ENCODE results near the gene DGUOK.
"Not testable (repeated sequence)": the region's sequence is repeated elsewhere in the genome, so short reads cannot be mapped to it uniquely, and the experiment has no call there.

DGUOK gene

DNA sequence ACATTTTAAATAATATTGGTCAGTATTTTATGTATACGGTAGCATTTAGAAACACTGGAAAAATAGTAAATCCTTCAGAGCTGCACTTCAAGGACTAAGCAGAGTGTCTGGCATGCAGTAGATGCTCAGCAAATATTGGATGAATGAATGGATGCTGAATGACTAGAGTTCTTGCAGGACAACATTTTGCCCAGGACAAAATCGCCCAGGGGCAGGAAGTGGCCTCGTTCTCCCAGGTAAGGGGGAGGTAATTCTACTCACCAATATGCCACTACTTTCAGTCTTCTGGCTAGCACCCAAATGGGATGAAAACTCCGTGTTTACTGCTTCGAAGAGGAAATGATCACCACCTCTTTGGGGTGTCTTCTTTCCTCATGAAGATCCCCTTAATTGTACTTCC is 4.0 kb upstream of the DGUOK start:
- DNase-seq = no peak

GRCh38 chr2:73925033-73925704 is 1.5 kb upstream of the DGUOK start:
- DNase-seq = no peak

DNA sequence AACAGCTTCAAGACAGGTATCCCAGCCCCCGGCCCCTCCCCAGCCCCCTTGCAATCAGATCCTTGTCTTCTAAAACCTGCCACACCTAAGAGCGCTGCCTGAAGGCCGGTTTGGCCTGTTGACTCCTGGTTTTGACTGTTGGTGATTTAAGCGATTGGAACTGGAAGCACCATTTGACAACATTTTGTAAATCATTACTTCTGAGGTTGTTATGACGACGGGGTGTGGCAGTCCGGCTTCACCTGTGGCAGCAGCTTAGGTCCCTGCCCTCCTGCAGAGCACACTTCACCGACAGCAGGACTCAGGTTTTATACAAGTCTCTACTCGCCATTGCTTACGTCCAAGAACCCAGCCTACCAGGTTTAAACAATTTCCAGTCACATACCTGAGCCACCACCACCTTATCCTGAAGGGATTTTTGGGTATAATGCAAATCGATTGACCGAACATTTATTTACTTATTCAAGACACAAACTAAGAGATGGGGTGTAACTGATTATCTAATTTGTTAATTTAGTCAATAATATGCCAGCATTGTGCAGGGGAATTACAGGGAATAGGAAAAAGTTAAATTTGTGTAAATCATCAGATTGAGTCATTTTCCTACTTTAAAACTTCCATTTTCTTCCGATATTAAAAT is 707 bp upstream of the DGUOK start:
- no peak for DNase-seq

DNA sequence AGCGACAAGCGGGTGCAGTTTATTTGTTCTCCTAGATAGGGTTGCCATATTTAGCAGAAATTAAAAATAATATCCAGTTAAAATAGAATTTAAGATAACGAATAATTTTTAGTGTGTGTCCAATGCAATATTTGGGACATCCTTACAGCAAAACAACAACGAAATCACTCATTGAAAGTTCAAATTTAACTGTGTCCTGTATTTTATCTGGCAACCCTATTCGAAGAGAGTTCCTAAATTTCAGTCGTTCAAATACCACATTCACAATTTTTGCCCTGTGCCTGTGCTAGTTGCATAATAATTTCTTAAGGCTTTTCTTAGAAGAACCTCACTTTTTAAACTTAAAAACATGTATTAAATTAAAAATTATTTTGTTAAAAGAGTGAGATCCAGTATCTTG is 664 bp downstream of the DGUOK start:
- no peak for DNase-seq

DNA sequence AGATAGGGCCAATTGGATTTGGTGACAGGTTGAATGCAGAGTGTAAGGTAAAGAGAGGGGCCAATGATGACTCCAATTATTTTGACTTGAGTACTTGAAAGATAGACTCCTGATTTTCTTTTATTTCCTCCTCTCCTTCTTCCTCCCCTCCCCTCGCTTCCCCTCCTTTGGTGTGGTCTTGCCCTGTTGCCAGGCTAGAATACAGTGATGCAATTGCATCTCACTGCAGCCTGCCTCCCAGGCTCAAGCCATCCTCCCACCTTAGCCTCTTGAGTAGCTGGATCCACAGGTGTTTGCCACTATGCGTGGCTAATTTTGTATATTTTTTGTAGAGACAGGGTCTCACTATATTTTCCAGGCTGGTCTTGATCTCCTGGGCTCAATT is 2.3 kb downstream of the DGUOK start:
- no peak for DNase-seq

DNA sequence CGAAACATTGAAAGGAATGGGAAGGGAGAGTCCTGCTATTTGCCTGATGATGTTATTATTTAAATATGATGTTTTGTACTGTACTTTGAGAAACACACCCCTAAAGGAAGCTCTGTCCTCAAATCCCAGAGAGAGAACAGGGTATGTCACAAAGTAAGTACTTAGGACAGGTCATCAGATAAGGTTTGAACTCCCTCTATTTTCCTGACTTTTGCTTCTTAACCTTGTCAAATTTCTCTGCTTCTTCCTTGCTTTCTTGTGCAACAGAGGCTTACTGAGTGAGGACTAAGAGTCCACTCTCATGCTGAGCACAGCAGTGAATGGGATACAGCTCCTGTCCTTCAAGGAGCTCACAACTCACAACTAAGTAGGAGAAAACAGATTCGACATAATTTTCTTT is 3.7 kb downstream of the DGUOK start:
- DNase-seq = no peak

DNA sequence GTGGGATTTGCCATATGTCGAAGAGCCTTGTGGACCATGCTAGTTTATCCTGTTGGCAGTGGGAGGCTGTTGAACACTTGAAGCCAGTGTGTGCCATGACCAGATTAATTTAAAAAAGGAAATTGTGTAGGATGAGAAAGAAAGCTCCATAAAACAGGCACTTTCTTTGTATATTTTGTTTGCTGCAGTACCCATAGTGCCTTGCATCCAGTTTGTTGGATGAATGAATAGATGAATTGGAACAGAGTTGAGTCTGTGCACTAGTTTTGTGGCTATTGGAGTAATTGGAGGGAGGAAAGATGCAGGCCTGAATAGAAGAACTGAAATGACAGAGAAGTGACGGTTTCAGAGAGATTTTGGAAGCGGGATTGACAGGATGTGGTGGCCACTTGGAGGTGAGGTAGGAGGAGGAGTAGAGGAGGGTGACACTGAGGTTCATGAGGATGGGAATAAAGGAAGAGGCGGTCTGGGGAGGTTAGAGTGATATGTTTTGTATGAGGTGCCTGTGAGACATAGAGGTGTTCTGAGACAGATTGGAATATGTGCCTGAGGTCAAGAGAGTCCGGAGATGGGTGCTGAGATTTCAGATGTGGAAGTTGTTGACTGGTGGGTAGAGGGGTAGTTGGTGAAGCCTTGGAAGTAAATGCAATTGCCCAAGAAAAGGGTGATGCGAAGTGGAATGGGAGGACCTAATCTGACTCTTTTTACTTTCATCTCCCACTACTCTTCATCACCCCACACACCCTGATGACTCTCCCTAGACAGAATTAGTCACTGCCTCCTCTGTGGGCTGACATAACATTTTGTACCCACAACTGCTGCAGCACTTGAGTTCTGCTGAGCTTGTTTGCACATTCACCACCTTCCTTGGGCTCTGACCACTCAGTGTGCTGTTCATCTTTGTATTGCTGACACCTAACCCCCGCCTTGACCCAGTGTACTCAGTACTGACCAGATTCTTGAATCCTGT is 5.1 kb downstream of the DGUOK start:
- no peak for DNase-seq

GRCh38 chr2:73933194-73933593 is 6.5 kb downstream of the DGUOK start:
- DNase-seq = peak; percentile 4

- DNase-seq = no peak
Measured at GRCh38 chr2:73935641-73936040, 9.0 kb downstream of the DGUOK start.

DNA sequence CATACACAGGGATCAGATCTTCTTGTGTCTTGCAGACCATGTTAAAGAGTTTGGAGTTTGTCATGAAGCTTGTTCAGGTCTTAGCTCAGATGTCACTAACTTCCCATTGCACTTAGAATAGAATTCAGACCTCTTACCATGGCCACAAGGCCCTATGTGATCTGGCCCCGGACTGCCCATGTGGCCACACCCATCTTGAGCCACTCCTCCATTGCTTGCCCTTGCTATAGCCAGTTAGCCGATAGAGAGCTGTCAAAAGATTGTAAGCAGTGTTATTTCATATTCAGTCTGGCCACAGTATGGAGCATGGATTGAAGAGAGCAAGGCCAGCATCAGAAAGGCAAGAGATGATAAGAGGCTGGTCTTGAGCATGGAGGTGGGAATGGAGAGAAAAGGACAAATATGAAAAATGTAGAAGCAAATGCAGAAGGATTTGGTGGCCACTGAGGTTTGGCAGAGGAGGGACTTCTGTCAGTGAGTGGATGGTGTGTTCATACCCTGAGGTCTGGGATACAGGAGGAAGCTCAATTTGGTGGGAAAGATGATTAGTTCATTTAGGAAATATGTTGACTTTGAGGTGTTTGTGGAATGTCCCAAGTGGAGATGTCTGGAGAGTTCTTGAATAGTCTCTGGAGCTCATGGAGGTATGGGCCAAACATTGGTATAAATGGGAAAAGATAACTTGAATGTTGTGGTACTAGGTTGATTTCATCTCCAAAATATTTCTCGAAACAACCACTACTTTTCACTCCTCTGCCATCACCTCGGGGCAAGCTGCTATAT is 10.6 kb downstream of the DGUOK start:
- no peak for DNase-seq

DNA sequence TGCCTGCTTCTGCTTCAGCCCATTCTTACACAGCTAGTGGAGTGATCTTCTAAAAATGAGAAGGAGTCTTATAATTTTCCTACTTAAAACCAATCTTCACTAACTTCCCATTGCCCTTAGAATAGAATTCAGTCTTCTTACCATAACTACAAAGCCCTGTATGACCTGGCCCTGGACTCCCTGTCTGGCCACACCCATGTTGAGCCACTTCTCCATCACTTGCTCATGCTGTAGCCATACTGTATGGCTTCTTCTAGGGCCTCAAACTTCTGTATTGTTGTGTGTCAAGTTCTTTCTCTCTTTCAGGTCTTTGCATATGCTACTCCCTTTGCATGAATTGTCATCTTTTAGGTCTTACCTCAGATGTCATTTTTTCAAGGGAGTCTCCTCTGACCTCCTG is 11.2 kb downstream of the DGUOK start:
- no peak for DNase-seq

DNA sequence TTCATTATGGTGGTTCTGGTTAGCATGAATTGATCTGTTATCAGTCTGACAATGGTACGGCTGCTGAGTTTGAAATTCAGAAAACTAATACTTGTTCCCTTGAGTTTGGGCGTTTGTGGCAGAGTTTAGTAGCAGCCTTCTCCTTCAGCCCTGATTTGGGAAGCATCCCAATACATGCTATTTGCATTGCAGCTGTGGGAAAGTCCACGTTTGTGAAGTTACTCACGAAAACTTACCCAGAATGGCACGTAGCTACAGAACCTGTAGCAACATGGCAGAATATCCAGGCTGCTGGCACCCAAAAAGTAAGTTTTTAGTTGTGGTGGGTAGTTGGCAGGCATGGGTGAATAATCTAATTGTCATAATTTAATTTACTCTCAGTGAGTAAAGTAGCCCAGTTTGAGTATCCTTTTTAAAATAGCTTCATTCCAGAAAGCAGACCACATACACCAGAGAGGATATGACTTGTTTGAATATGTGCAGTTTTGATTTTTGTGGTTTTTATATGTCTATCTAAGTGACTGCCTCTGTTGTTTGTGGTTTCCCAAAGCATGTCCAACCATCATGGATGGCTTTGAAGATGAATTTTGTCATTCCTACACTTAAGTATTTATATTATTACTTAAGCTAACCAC is 12.2 kb downstream of the DGUOK start:
- no peak for DNase-seq

DNA sequence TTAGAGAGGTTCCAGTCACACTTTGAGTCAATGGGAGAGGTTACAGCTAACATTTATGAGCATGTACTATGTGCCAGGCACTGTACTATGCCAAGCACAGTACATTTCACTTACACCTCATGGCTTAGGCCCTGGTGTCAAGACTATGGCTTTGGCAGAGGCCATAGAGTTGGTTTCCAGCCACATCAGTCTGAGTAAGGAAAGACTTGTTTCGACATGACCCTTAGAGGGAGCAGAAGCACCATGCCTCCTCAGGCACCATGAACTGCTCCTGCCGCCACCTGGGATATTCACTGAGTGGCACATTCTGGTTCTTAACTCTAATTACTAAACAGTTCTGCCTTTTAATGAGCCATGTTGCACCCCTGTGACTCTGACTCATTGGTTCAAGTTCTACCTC is 12.7 kb downstream of the DGUOK start:
- no peak for DNase-seq

GRCh38 chr2:73940066-73940465 is 13.4 kb downstream of the DGUOK start:
- not testable (repeated sequence) for DNase-seq

DNA sequence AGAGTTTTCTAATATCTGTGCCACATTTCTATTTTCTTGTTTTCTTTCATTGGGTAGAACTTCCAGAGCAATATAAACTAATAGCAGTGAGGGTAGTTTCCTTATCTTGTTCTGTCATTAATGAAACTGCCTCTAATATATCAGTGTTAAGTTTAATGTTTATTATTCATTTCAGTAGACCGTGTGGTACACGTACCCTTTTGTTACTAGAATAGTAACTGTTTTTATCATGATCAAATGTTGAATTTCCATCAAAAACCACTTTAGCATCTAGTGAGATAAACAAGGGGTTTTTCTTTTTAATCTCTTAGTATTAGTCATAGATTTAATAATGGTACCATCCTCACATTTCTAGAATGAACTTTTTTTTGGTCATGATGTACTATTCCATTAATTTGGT is 16.0 kb downstream of the DGUOK start:
- DNase-seq = no peak

DNA sequence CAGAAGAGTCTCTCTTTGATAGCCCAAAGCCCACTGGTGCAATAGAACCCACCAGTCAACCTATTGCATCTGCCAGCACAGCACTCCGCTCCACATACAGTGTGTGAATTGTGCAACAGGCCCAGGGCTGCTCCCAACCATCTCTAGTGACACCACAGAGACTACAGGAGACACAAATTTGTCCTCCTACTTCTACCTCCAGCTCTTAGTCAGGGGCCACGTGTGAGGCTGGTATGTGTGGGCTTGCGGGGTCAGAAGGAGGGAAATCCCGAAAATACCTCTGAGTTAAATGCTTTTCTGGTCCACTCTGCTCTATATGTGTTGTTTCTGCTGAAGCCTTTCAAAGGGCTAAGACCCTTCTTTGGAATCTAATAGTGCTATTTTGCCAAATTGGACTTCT is 18.0 kb downstream of the DGUOK start:
- DNase-seq = no peak

DNA sequence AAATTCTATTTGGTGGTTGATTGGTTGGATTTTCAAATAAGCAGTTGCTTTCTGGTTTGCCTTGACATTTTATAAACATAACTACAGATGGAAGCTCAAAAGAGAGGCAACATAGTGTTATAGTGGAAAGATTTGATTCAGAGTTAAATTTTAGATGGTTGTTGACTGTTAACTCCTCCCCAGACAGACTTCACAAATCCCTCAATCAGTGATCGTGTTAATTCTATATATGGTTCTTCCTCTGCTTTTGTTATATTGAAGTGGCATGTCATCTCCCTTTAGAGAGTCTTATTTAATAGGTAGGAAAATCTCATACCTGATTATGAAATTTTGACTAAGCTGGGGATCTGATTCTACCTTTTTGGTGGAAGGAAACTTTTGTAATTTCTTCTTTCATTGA is 19.5 kb downstream of the DGUOK start:
- no peak for DNase-seq

- no peak for DNase-seq
Measured at GRCh38 chr2:73946666-73947065, 20.0 kb downstream of the DGUOK start.

DNA sequence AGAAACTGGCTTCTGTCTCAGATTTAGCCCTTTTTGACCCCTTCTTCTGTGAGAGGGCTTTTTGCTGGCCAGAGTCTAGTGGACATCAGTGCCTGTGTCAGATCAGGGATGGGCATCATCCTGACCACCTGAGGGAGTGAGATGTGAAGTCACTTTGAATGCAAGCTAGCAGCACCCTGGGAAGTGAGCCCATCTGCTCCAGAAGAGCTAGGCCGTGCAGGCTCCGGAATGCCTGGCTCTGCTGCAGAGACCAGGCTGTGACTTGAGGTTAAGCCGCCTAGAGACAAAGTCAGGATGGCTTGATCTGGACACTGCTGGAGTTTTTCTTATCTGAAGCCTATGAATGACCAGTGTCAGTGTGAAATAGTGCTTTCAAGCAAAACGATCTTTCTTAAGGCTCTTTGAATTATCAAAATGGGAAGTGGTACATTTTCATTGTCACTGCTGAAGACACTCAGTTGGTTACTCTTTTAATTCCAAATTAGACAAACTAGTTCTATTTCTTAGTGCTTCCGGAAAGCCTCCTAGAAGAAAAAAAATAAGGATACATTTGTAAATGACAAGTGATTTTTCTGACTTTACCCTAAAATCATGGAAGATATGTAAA is 20.8 kb downstream of the DGUOK start:
- DNase-seq = no peak

GRCh38 chr2:73949802-73950201 is 23.1 kb downstream of the DGUOK start:
- no peak for DNase-seq

DNA sequence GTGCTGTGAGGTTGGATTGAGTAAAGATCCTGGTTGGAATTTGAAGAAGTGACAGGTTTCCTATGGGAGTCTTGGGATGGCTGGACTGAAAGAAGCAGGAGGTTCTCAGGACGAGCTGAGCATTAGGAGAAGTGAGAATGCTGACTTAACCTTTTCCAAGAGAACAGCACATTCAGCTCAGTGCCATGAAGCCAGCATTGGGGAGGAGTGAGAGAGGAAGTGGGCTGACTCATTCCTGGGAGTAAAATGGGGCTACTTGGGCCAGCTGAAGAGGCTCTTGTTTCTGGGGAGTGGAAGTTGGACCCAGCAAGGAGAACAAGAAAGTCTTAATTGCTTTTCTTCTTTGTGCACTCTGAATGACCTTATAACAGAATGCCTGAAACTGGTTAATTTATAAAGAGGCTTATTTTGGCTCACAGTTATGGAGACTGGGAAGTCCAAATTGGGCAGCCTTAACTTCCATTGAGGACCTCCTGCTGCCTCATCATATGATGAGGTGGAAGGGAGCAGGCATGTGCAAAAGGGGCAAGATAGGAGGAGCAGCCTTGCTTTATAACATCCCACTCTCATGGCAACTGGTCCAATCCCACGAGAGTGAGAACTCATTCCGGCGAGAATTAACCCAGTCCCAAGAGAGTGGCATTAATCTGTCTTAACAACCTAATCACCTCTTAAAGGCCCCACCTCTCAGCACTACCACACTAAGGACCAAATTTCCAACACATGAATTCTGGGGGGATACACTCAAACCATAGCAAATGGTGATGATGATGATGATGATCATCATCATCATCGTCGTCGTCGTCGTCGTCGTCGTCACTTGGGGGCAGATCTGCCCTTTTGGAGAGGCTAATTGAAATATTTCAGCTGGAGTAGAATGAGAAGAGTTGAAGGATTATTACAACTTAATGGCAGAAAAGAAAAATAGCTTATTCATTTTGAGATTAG is 26.1 kb downstream of the DGUOK start:
- no peak for DNase-seq

All from NCI-H2081 treated with DMSO at 0.1 percent for 48 hours (cell line).